MG63 (cell line): ENCODE results near the gene ZNF283. TPM values are rescaled to one million over a fixed set of nuclear protein-coding genes. Genes with fewer than 3 reads are reported as not detected.

ENCODE experiments used
- total RNA-seq: library from RNA; depleted of rRNA; stranded (reverse); fragments of >200 nt; shearing (Covaris generic); gene quantifications from 2 replicates; pipeline ENCODE4 v1.2.3, GENCODE V29; 2014; ENCODE audit warnings: low replicate concordance; rRNA removed

The ZNF283 gene
- total RNA-seq, 1 experiment from 2014 or later, result 5.4 TPM

Other genes starting within 250 kb of the ZNF283 start
- 13.3 and 16.9 TPM in 2 replicates for gene IRGQ, start 231.2 kb upstream of the ZNF283 start, total RNA-seq
- gene ZNF576, start 230.7 kb upstream of the ZNF283 start, total RNA-seq, result 15.9 and 26.1 TPM in 2 replicates
- gene SRRM5, start 215.2 kb upstream of the ZNF283 start, total RNA-seq, result not detected in 2 replicates
- gene ZNF428, start 207.7 kb upstream of the ZNF283 start, total RNA-seq, result 45.8 and 101 TPM in 2 replicates
- 0.22 and 3.0 TPM in 2 replicates for gene CADM4, start 187.5 kb upstream of the ZNF283 start, total RNA-seq
- gene PLAUR, start 157.2 kb upstream of the ZNF283 start, total RNA-seq, result 14.7 and 43.2 TPM in 2 replicates
- not detected in 2 replicates for gene IRGC, start 111.2 kb upstream of the ZNF283 start, total RNA-seq
- 40.8 and 58.6 TPM in 2 replicates for gene SMG9, start 72.4 kb upstream of the ZNF283 start, total RNA-seq
- gene KCNN4, start 46.3 kb upstream of the ZNF283 start, total RNA-seq, result 5.0 and 6.1 TPM in 2 replicates
- not detected in 2 replicates for gene LYPD5, start 24.9 kb upstream of the ZNF283 start, total RNA-seq
- 0.76 and 1.9 TPM in 2 replicates for gene ZNF404, start 56.6 kb downstream of the ZNF283 start, total RNA-seq
- gene ZNF45, start 108.0 kb downstream of the ZNF283 start, total RNA-seq, result 6.8 and 8.6 TPM in 2 replicates
- 1.4 and 1.6 TPM in 2 replicates for gene ZNF221, start 123.9 kb downstream of the ZNF283 start, total RNA-seq
- 2.3 and 4.5 TPM in 2 replicates for gene ZNF155, start 156.9 kb downstream of the ZNF283 start, total RNA-seq
- gene ZNF230, start 175.6 kb downstream of the ZNF283 start, total RNA-seq, result 1.2 and 3.9 TPM in 2 replicates
- 2.2 and 9.1 TPM in 2 replicates for gene ZNF222, start 198.1 kb downstream of the ZNF283 start, total RNA-seq
- 0.63 and 2.9 TPM in 2 replicates for gene ZNF223, start 224.7 kb downstream of the ZNF283 start, total RNA-seq
- gene ZNF284, start 244.8 kb downstream of the ZNF283 start, total RNA-seq, result 1.4 and 1.7 TPM in 2 replicates